Measurements from ENCODE around the gene TVP23A. TPM values are rescaled to one million over a fixed set of nuclear protein-coding genes. Genes with fewer than 3 reads are reported as not detected.

TVP23A gene
- total RNA-seq, 1 experiment from 2014 or later, result not detected

DNA sequence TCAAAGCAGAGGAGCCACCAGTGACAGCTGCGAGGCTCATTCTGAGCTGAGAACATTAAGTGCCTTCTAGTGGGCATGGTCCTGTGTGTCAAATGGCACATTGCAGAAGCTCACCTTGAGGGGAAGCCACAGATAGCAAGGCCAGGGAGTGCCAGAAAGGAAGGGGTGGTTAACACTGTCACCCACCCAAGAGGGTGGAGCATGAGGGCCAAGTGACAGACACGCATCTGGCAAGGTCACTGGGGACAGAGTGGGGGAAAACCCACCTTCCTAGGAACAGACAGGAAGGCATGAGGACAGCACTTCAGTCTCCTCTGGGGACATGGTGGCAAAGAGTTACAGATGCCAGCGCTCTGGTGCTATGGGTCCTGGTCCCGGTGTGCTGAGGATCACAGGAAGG, 52.8 kb downstream of the TVP23A start:
- no peak for DNase-seq (ENCODE audit: unreplicated experiment)
- Mint-ChIP-seq H3K27ac (ENCODE audit: low read depth, unreplicated experiment) (no peak overlapping the region), H3K27me3 (ENCODE audit: insufficient read depth, unreplicated experiment) (no peaks in the 10 kb centered on the region), H3K4me1 (ENCODE audit: insufficient read depth, unreplicated experiment) (peaks cover under 1% of the 10 kb centered on the region), H3K9me3 (ENCODE audit: unreplicated experiment) (no peaks in the 10 kb centered on the region), H3K36me3 (ENCODE audit: insufficient read depth, unreplicated experiment) (peaks cover 17% of the 10 kb centered on the region), H3K4me3 (ENCODE audit: unreplicated experiment) (no peak overlapping the region)
- intact Hi-C loops (cut with micrococcal nuclease), result no loop called here
- CTCF ChIA-PET, result interaction anchor here (0.6 kb wide), 1 partner anchor 28 kb away, joined by 3 read pairs; no protein-coding TSS in a partner anchor
- POLR2A ChIA-PET, result no interaction called here
- TF ChIP-seq, protein P1, sequence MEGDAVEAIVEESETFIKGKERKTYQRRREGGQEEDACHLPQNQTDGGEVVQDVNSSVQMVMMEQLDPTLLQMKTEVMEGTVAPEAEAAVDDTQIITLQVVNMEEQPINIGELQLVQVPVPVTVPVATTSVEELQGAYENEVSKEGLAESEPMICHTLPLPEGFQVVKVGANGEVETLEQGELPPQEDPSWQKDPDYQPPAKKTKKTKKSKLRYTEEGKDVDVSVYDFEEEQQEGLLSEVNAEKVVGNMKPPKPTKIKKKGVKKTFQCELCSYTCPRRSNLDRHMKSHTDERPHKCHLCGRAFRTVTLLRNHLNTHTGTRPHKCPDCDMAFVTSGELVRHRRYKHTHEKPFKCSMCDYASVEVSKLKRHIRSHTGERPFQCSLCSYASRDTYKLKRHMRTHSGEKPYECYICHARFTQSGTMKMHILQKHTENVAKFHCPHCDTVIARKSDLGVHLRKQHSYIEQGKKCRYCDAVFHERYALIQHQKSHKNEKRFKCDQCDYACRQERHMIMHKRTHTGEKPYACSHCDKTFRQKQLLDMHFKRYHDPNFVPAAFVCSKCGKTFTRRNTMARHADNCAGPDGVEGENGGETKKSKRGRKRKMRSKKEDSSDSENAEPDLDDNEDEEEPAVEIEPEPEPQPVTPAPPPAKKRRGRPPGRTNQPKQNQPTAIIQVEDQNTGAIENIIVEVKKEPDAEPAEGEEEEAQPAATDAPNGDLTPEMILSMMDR (IDR thresholded peaks at IDR 0.05; ENCODE audit: unreplicated experiment), result no peak
- no TSS peak for BruUV-seq (replicated peaks)

DNA sequence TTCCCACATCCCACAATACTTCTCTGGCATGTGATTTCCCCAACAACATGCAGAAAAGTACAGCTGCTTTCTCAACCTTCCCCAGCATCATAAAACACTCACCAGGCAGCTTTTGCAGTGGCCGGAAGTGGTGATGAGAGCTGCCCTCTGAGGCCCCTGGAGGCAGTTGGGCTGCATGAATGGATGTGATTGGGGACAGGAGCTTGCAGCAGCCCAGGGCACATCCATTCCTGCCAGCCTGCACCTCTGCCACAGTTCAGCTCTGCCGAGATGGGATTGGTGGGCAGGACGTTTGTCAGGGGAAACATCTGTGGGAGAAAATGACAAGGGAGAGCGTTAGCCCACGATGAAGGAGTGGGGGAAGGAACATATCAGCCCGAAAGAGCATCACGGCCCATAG, 55.1 kb downstream of the TVP23A start:
- Mint-ChIP-seq H3K4me3 (ENCODE audit: unreplicated experiment) (no peak overlapping the region), H3K27me3 (ENCODE audit: insufficient read depth, unreplicated experiment) (no peaks in the 10 kb centered on the region), H3K9me3 (ENCODE audit: unreplicated experiment) (no peaks in the 10 kb centered on the region), H3K36me3 (ENCODE audit: insufficient read depth, unreplicated experiment) (peaks cover 31% of the 10 kb centered on the region), H3K27ac (ENCODE audit: low read depth, unreplicated experiment) (no peak overlapping the region), H3K4me1 (ENCODE audit: insufficient read depth, unreplicated experiment) (no peaks in the 10 kb centered on the region)
- intact Hi-C loops (cut with micrococcal nuclease), result no loop called here
- TF ChIP-seq, protein P1 (IDR thresholded peaks at IDR 0.05; ENCODE audit: unreplicated experiment), result no peak
- ChIA-PET POLR2A (no interaction called here), CTCF (interaction anchor here (0.9 kb wide), 1 partner anchor 250 kb away, joined by 3 read pairs; no protein-coding TSS in a partner anchor)
- no TSS peak for BruUV-seq (replicated peaks)
- DNase-seq (ENCODE audit: unreplicated experiment), result no peak

DNA sequence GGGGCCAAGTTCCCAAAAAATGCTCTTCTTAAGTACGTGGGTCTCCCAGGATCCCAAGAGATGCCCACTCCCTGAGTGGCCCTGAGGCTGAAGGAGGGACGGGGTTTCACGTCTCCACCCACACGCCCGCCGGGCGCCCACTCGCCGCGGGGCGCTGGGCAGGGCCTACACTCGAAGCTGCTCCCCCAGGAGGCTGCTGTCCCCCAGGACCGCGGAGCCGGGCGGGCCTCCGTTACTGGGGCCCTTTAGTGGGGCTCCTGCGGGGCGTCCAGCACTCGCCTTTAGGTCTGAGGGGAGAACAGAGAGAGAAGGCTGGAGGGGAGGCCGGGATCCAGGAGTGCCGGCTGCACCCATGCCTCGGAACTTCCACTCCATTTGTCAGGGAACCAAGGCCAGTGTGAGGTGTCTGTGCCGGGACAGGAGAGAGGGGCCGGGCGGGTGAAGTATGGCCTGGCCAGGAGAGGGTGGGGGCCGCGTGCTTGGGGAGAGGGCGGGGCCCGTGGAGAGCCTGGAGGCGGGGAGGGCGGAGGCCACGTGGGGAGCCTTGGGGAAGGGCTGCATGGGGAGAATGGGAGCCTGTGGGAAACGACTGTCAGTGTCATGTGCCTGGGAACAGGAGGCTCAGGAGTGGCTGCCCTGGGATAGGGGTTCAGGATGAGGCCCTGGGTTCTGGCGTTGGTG, 56.1 kb downstream of the TVP23A start:
- no peak overlapping the region for H3K4me3 Mint-ChIP-seq (ENCODE audit: unreplicated experiment)
- H3K27me3 Mint-ChIP-seq (ENCODE audit: insufficient read depth, unreplicated experiment), result no peaks in the 10 kb centered on the region
- H3K4me1 Mint-ChIP-seq (ENCODE audit: insufficient read depth, unreplicated experiment), result no peaks in the 10 kb centered on the region
- POLR2A ChIA-PET, result no interaction called here
- DNase-seq (ENCODE audit: unreplicated experiment), result no peak
- H3K36me3 Mint-ChIP-seq (ENCODE audit: insufficient read depth, unreplicated experiment), result peaks cover 41% of the 10 kb centered on the region
- TF ChIP-seq, protein P1 (IDR thresholded peaks at IDR 0.05; ENCODE audit: unreplicated experiment), result no peak
- no TSS peak for BruUV-seq (replicated peaks)
- H3K27ac Mint-ChIP-seq (ENCODE audit: low read depth, unreplicated experiment), result no peak overlapping the region
- CTCF ChIA-PET, result interaction anchor here (0.6 kb wide), 1 partner anchor 454 kb away, joined by 3 read pairs; no protein-coding TSS in a partner anchor
- H3K9me3 Mint-ChIP-seq (ENCODE audit: unreplicated experiment), result no peaks in the 10 kb centered on the region
- intact Hi-C loops (cut with micrococcal nuclease), result no loop called here

DNA sequence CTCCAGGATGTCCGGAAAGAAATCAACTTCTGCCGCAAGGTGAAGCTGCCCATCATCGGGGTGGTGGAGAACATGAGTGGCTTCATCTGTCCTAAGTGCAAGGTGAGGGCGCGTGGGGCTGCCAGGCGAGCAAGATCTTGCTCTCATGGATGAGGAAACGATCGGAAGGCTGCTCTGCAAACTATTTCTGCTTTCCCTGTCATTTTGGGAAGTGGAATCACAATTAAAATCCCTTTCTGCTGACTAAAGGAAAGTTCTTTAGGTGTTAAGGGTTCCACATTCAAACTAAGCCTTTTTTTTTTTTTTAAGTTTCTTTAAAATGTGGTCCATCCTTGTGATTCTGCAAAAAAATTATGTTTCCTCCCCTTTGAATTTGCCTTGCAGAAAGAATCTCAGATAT, 57.2 kb downstream of the TVP23A start:
- Mint-ChIP-seq H3K27me3 (ENCODE audit: insufficient read depth, unreplicated experiment) (no peaks in the 10 kb centered on the region), H3K4me1 (ENCODE audit: insufficient read depth, unreplicated experiment) (no peaks in the 10 kb centered on the region), H3K9me3 (ENCODE audit: unreplicated experiment) (no peaks in the 10 kb centered on the region), H3K27ac (ENCODE audit: low read depth, unreplicated experiment) (no peak overlapping the region), H3K4me3 (ENCODE audit: unreplicated experiment) (no peak overlapping the region), H3K36me3 (ENCODE audit: insufficient read depth, unreplicated experiment) (peaks cover 43% of the 10 kb centered on the region)
- POLR2A ChIA-PET, result no interaction called here
- BruUV-seq (replicated peaks), result no TSS peak
- CTCF ChIA-PET, result interaction anchor here (0.6 kb wide), 1 partner anchor 219 kb away, joined by 3 read pairs; no protein-coding TSS in a partner anchor
- TF ChIP-seq, protein P1 (IDR thresholded peaks at IDR 0.05; ENCODE audit: unreplicated experiment), result no peak
- intact Hi-C loops (cut with micrococcal nuclease), result no loop called here
- no peak for DNase-seq (ENCODE audit: unreplicated experiment)
